Urothelium cell line (cell line): ENCODE results near the gene PTDSS2.

Experiments used
- DNase-seq: peaks from one replicate; pipeline ENCODE4 v3.0.0; 2011; ENCODE audit warnings: low spot score, mixed read lengths
- FAIRE-seq: peaks from 2 replicates; lab custom pipeline; 2011; peaks lifted over from hg19 to GRCh38; lab: Jason Lieb, UNC

Gene PTDSS2

DNA sequence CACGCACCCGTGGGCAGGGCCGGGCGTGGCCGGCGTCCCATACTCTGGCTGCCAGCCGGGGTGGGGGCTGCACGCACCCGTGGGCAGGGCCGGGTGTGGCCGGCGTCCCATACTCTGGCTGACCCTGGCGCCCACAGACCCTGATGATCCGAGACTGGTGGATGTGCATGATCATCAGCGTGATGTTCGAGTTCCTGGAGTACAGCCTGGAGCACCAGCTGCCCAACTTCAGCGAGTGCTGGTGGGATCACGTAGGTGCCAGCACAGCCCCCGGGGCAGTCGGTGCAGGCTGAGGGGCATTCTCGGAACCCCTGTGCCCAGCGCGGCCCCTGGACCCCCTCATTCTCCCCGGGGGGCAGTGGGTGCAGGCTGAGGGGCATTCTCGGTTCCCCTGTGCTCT is 38.0 kb downstream of the PTDSS2 start:
- FAIRE-seq (no peak), DNase-seq (no peak)

DNA sequence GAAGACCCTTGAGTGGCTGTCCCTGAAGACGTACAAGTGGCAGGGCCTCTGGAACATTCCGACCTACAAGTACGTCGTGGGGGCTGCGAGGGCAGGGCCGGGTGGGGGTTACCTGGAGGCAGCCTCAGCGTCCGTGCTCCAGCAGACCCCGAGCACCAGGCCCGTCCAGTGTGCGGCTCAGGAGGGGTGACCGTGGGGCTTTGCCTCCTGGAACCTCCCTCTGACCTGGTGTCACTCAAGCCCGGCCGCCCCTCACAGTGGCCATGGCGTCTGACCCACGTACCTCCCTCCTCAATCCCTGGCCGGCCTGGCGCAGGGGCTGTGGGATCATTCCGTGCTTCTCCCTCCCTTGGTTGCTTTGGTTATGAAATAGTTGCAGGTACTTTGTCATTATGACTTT is 38.5 kb downstream of the PTDSS2 start:
- DNase-seq (no peak), FAIRE-seq (no peak)

DNA sequence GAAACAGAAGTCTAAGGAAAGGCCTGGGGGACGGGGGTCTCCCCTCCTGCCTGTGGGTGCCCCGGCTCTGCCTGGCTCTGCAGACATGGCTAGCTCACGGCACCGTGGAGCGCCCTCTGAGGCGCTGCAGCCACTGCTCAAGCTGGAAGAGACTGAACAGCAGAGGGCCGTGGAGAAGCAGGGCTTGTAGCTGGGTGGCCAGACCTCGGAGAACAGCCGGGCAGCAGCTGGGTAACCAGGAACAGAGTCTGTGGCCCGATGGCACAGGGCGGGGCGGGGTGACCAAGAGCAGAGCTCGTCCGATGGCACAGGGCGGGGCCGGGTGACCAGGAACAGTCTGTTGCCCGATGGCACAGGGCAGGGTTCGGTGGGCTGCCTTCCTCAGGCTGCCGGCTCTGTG is 38.9 kb downstream of the PTDSS2 start:
- no peak for FAIRE-seq

DNA sequence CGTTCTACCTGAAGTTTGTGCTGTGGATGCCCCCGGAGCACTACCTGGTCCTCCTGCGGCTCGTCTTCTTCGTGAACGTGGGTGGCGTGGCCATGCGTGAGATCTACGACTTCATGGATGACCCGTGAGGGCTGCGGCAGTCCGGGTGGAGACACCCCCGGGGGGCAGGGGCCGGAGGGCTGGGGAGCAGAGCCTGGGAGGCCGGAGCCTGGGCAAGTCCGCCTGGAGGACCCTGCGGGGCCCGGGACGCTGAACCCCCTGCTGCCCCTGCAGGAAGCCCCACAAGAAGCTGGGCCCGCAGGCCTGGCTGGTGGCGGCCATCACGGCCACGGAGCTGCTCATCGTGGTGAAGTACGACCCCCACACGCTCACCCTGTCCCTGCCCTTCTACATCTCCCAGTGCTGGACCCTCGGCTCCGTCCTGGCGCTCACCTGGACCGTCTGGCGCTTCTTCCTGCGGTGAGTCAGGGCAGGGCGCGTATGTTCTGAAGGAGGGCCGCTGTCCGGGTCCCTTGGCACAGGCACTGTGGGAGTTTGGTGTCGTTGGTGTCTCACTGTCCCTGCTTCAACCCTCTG is 39.6 kb downstream of the PTDSS2 start:
- FAIRE-seq = no peak
- DNase-seq = no peak

More for the DNA sequence above, 38.9 kb downstream of the PTDSS2 start:
- DNase-seq = no peak

DNA sequence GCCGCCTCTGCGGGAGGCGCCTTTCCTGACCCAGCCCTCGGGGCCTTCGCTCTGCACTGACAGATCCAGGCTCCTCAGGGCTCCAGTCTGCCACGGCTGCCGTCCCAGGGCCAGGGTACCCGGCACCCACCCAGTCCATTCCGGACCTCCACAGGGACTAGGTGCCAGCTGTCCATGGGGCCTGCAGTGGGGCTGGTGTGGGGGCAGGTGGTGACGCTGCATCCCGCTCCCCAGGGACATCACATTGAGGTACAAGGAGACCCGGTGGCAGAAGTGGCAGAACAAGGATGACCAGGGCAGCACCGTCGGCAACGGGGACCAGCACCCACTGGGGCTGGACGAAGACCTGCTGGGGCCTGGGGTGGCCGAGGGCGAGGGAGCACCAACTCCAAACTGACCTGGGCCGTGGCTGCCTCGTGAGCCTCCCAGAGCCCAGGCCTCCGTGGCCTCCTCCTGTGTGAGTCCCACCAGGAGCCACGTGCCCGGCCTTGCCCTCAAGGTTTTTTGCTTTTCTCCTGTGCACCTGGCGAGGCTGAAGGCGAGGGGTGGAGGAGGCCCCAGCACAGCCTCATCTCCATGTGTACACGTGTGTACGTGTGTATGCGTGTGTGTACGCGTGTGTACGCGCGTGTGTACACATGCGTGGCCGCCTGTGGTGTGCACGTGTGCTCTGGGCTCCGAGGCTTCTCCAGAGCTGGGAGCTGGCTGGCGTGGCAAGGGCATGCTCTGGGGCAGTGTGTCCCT is 40.3 kb downstream of the PTDSS2 start:
- FAIRE-seq (no peak), DNase-seq (no peak)

DNA sequence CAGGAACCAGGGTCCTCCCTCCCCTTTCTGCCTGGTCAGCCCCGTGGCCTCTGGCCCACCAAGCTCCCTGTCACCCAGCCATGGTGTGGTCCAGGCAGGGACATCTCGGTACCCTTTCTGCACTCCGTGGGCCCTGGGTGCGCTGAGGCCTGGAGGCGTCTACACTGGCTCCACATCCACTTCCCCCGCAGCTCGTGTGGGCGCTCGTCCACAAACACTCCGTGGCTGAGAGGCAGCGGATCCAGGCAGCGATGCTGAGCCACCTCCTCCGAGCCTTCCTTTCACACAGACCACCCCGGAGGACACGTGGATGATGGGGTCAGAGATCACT is 40.8 kb downstream of the PTDSS2 start:
- FAIRE-seq (no peak), DNase-seq (no peak)

DNA sequence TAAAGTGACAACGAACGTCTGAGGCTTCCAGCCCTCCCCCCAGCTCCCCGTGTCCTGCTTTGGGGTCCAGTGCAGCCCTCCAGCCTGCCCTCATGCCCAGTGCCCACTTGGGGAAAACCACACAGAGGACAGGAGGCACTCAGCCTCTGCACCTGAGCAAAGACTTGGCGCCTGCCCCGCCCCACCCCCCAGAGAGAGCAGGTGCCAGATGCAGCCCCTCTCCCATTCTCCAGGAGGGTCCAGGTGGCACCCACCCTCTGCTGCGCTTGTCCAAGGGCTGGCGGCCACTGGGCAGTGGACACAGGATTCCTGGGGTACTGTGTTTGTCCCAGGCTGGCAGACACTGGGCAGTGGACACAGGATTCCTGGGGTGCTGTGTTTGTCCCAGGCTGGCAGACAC is 41.3 kb downstream of the PTDSS2 start:
- no peak for FAIRE-seq
- DNase-seq = no peak

DNA sequence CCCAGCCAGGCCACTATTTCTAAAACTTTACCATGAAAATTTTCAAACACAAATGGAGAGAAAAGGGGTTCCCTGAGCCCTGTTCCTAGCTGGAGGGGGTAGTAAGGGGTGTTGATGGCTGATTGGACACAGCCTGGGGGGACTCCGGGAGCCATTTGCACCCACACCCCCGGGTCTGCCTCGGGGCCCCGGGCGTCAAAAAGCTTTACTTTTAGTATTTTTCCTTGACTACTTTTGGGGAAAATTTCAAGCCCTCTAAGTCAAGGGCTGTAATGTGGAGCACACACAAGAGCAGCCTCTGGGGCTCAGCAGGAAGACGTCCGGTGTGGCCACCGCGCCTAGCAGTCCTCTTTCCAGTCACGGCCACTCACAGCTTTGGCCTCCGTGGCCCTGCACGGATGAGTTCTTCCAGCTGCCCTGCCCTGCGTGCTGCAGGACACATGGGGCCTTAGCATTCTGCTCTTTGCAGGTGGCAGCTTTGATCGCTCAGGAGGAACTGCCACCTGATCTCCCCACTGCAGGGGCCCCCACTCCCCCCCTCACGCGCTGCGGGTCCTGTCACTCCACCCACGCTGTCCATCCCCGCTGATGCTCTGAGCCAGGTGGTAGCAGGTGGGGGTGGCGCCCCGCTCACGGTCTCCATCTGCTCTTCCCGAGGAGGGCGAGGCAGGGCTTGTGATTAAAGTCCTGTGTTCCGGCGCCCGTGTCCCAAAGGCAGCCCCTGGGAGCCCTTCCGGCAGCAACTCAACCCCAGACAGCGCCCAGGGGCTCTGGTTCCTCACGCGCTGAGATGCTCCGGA is 42.5 kb downstream of the PTDSS2 start:
- FAIRE-seq (no peak), DNase-seq (no peak)

DNA sequence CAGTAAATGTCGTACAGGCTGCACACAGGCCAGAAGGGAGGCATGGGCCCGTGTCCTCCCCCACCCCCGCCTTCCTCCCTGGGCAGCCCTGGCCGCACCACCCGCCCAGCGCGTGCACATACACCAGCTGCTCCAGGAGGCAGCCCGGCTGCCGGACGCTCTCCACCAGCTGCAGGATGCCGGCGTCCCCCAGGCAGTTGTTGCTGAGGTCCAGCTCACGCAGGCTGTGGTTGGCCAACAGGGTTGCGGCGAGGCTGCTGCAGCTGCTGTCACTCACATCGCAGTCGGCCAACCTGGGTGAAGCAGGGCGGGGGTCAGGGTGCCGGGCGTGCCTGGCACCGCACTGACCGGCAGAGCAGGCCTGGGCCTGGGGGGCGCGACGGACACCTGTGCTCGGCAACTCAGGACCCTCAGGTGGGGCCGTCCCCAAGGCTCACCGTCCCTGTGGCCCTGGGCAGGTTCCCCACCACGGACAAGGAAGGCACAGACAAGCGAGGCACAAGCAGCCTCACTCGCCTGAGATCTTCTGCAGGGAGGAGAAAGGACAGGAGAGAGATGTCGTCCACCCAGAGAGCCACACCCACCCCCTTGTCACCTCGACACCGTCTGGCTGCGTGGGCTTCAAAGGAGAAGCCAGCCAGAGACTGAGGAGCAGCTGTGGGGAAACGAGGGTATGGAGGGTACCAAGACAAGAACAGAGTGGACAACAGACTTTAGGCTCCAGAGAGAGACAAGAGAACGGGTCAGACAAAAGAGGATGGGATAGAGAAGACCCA is 44.9 kb downstream of the PTDSS2 start:
- DNase-seq (no peak), FAIRE-seq (no peak)

DNA sequence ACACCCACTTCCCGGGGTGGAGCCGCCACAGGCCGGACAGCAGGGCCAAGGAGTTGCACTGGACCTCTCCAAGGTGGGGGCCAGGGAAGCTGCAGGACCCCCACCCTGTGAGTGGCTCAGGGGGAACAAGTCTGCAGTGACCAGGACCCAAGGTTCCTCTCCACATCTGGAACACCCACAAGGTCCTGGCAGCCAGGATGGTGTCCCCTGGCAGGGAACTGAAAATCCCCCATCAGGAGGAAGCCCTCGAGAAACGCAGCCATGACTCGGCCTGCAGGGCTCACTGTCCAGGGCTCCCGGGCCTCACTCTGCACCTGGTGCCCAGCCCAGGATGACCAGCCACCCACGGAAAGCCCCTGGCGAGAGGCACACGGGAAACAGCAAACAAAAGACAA is 45.5 kb downstream of the PTDSS2 start:
- FAIRE-seq (no peak), DNase-seq (no peak)

DNA sequence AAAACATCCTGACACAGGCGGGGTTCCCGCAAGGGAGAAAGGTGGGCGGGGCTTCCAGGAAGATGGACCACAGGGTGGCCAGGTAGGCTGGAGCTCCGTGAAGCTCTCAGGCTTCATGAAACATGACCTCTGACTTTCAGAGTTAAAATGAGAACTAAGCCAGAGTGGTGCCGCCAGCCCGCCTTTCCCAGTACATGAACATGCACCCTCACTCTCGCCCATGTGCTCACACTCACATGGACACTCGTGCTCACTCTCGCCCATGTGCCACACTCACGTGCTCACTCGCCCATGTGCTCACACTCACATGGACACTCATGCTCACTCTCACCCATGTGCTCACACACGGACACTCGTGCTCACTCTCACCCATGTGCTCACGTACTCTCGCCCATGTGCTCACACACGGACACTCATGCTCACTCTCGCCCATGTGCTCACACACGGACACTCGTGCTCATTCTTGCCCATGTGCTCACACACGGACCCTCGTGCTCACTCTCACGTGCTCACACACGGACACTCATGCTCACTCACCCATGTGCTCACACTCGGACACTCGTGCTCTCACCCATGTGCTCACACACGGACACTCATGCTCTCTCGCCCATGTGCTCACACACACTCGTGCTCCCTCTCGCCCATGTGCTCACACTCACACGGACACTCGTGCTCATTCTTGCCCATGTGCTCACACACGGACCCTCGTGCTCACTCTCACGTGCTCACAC is 46.9 kb downstream of the PTDSS2 start:
- FAIRE-seq (peak; percentile 75), DNase-seq (no peak)

DNA sequence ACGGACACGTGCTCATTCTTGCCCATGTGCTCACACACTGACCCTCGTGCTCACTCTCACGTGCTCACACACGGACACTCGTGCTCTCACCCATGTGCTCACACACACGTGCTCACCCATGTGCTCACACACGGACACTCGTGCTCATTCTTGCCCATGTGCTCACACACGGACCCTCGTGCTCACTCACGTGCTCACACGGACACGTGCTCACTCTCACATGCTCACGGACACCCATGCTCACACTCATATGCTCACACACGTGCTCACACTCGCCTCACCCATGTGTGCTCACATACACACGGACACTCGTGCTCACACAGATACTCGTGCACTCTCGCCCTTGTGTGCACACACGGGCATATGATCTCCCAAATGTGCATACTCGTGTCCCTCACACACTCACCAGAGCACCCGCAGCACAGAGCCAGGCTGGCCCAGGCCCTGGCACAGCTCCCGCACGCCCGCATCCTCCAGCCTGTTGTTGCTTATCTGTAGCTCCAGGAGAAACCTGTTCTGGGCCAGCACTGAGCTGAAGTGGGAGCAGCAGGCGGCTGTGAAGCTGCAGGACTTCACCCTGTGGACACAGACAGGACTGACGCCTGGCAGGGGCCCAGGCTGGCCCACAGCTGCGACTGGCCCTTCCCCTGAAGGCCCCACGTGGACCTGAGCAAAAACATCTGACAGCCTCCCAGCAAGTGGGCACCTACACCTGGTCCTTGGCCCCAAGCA is 47.7 kb downstream of the PTDSS2 start:
- FAIRE-seq (no peak), DNase-seq (no peak)

DNA sequence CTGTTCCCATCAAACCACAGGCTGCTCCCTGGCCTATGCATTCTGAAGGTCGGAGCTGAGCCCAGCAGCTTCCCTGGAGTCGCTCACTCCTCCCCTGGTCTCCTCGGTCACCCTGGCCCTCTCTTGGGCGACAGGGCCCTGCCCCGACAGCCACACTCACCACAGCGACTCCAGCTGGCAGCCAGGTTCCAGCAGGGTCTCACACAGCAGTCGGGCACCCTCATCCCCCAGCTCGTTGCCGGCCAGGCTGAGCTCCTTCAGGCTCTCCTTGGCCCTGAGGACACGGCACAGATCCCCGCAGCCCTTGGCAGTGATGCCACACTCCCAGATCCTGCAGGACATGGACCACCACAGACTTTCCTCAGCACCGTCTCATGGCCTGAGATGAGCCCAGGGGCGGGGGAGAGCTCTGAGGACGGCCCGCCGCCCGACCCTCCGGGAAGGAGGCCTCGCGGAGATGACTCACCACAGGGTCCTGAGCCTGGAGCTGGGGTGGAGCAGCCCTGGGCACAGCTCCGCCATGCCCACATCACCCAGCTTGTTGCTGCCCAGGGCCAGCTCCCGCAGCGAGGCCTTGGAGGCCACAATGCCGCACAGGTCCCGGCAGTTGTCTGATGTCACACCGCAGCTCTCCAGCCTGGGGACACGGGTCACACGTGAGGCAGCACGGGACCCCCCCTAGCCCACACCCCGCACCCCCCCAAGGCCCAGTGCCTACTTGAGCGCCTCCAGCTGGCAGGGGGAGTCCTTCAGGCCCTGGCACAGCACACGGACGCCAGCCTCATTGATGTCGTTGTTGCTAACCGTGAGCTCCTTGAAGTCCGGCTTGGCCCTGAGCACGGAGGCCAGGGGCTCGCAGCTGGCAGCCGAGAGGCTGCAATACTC is 48.5 kb downstream of the PTDSS2 start:
- FAIRE-seq (no peak), DNase-seq (no peak)

DNA sequence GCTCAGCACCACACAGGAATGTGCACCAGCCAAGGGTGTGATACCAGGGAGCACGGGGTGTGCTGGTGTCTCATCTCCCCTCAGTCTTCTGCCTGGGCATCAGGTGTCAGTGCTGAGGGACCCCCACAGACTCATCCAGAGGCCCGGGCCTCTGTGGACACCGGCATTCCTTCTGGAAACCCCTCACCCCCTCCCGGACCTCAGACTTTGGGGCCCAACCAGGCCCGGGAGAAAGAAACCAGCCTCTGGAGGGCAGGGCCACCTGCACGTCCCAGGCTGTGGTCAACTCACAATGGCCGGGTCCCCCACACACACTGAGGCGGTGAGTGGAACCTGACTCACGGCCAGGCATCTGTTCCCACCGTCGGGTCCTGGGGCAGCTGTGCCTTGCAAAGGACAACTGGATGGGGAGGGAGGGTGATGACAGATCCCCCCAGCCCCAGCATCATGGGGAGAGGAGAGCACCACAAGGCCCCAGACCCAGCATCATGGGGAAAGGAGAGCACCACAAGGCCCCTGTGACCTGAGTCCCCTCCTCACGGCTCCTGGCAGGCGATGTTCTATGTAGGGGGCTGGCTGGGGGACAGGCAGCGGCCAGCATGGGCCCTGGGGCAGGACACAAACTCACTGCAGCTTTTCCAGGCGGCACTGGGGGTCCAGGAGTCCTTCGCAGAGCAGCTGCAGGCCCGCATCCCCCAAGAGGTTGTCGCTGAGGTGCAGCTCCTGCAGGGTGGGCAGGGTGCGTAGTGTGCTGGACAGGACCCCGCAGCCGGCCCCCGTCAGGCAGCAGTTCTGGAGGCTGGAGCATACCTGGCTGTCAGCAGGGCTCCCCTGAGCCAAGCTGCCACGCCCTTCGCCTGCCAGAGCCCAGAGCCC is 49.4 kb downstream of the PTDSS2 start:
- DNase-seq (no peak), FAIRE-seq (no peak)

DNA sequence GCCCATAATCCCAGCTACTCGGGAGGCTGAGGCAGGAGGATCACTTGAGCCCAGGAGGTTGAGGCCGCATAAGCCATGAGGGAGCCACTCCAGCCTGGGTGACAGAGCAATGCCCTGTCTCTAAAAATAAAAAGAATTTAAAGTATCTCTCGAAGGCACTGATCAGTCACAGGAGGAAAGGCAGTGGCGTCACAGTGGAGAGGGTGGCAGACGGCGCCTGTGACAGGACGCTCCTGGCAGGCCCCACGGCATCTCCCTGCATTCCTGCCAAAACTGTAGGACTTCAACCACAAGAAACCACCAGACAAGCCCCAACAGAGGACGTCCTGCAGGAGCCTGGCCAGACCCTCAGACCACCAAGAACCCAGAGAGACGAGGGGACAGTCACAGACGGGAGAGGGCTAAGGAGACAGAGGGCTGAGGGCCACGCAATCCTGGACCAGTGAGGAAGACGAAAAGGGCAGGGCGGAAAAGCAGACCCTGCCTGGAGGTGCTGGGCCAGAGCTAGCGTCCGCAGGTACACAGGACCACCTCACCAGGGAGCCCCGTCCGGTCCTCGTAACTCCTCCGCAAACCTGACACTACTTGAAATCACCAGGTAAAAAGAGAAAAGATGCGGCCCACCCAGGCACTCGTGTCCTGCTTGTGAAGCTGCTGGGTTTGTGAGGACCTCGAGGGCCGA is 51.1 kb downstream of the PTDSS2 start:
- DNase-seq = no peak
- FAIRE-seq = no peak

DNA sequence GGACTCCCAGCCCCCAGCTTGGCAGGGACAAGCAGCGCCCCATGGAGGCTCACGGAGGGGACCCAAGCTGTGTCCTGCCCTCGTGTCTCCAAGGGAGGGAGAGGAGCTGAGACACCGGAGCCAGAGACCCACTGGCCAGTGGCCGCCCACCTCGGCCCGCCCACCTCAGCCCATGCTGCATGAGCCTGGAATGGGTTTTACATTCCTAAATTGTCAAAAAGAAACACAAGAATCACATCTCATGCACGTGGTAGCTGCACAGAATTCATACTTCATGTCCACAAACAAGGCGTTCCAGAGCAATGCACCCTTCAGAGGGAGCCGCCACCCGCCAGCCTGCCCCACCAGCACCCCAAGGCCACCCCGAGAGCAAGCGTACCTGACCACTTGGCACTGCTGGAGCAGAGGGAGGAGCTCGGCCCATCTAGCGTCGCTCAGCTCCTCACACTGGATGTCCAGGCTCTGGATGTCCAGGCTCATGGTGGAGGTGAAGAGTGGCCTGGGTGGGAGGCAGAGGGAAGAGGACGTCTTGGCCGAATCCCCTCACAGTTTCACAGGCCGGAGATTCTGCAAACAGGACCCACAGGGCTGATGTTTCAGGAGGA is 51.7 kb downstream of the PTDSS2 start:
- FAIRE-seq (no peak), DNase-seq (no peak)
